SH-SY5Y (cell line): ENCODE data around the gene OR52K1.

Source experiments
- GATA2 ChIP-seq: IDR thresholded peaks from 2 replicates; pipeline ENCODE4 v1.6.1; 2011; ENCODE audit warnings: mild to moderate bottlenecking, low read depth, low read length
- GATA3 ChIP-seq: IDR thresholded peaks from 2 replicates; pipeline ENCODE4 v1.6.1; 2011; ENCODE audit warnings: low read depth, mild to moderate bottlenecking, low read length, moderate library complexity

DNA sequence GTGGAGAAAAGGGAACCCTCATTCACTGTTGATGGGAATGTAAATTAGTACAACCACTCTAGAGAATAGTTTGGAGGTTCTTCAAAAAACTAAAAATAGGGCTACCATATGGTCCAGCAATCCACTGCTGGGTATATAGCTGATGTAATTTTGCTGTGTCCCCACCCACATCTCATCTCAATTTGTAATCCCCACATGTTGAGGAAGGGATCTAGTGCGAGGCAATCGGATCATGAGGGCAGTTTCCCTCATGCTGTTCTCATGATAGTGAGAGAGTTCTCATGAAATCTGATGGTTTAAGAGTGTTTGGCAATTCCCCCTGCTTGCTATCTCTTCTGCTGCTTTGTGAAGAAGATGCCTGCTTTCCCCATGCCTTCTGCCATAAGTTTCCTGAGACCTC, 45.5 kb downstream of the OR52K1 start:
- TF ChIP-seq GATA2 (no peak), GATA3 (no peak)
